Activated CD4-positive, alpha-beta T cell treated with anti-CD3 and anti-CD28 coated beads for 1 hour (primary cell): Measurements from ENCODE around the gene SPTA1.

Experiments used
- DNase-seq: peaks from one replicate; pipeline ENCODE4 v3.0.0-alpha.2; 2020

The SPTA1 gene

GRCh38 chr1:158681606-158682005 lies 4.9 kb downstream of the SPTA1 start:
- no peak for DNase-seq

- DNase-seq = no peak
Observed at GRCh38 chr1:158679289-158679688, 7.2 kb downstream of the SPTA1 start.

DNA sequence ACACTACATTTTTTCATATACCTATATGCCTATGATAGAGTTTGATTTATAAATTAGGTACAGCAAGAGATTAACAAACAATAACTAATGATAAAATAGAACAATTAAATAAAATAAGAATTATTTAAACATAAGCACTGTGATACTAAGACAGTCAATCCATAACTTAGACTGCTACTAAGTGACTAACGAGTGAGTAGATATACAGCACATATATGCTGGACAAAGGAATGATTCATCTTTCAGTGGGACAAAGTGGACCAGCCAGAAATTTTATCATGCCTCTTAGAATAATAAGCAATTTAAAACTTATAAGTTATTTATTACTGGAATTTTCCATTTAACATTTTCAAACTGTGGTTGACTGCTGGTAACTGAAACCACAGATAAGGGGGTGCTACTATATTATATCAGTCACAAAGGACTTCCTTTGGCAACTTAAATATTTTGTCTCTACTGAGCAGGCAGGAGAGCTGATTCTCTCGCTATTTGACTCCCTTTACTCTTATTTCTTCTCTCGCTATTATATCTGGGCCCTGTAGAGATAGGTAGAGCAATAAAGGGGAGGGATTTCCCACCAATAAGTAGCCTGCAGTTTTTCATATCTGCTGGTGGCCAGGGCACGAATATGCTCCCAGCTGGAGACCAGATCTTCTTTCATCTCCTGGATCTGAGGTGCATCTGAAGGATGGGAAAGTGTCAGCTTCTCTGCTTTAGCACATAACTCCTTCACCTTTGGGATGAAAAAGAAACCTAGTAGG lies 10.8 kb downstream of the SPTA1 start:
- DNase-seq = no peak

DNA sequence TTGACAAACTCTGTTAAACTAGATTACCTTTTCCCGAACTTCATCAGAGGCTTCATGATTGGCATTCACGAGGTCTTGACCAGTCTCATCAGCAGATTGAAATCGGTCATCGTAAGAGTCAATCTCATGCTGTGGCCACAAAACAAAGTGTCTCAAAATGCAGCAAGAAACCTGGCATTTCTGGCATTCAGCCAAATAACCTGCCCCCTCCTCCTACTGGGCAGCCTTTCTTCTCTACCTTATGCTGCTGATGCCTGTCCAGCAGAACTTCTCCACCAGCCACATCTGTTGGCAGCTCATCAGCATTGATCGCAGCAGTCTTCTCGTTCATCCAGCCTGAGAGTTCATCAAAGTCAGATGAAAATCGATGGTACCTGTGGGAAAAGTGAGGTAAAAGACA lies 12.2 kb downstream of the SPTA1 start:
- DNase-seq = no peak

DNA sequence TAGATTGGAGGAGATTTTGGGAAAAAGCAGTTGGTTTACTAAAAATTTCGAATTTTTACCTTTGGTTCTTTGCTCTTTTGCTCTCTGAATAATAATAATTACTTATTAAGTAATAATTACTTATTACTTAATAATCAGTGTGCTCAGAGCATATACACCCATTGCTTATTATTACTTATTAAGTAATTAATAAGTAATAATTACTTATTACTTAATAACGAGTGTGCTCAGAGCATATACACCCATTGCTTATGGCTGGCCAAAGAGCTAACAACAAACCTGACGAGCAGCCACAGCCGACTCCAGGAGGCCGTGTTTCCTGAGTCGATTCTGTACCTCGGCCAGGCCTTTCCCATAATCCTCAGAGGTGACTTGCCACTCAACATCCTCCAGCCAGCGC lies 20.5 kb downstream of the SPTA1 start:
- no peak for DNase-seq

GRCh38 chr1:158654571-158654970 lies 31.9 kb downstream of the SPTA1 start:
- no peak for DNase-seq

DNA sequence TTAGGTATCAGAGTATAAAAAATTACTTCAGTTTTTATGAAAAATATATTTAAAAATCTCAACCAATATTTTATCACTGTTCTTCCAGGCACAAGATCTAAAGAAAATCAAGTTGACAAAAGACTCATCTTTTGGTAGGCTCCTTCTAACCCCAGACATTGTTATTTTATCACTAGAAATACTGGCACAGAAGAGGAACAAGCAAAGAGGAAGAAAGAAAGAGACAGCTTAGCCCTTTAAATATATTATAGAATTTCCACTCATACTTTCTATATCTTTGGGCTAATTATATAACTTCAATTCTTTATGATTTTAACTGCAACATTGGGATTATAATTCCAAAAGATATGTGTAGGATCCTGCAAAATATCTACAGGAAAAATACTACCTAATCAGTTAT lies 32.4 kb downstream of the SPTA1 start:
- DNase-seq = no peak

GRCh38 chr1:158652721-158653334 lies 33.7 kb downstream of the SPTA1 start:
- DNase-seq = no peak

DNA sequence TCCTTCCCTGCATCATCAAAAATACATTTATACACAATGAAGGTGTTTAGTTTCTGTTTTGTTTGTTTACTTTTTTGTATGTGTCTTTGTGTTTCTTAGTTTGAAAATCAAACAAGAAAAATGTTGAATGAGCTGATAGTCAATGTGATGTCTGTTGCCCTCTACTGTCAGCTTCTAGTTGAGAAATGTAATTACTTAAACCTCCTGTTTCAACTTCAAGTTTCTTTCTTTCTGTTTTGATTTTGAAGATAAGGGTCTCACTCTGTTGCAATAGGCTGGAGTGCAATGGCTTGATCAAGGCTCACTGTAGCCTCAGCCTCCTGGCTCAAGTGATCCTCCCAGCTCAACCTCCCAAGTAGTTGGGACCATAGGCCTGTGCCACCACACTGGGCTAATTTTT lies 37.5 kb downstream of the SPTA1 start:
- no peak for DNase-seq

DNA sequence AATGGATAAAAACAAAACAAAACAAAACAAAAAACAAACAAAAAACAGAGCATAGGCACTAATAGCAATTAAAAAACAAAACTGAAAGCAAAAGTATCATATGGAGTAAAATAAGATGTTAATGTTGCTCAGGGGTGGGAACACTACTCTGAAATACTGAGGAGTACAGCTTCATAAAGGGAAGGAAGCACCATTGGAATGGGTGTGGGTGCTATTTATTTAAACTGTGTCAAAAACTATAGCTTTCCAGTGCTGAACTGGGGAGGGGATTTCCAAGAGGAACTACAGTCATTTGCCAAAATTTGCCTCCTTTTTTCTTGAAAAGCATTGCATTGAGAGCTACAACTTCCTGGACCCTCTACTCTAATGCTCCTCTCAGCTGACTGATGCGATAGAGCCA lies 40.0 kb downstream of the SPTA1 start:
- no peak for DNase-seq

- no peak for DNase-seq
Observed at GRCh38 chr1:158644449-158644848, 42.1 kb downstream of the SPTA1 start.

DNA sequence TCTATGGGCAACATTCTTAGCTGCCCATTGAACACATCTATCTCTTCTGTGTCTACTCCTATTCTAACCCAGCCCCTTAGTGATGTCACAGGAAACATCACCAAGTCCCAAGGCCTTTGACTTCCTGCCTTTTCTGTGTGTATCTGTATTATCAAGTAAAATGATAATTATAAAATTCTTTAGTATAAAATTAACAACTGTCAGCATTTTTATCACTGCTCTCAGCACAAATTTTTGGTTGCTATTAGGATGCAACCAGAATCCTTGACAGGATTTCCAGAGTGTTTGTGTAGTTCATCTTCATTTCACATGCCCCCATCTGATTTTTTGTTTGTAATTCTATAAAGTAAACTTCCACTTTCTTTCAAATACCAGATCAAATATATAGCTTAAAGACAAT lies 47.6 kb downstream of the SPTA1 start:
- DNase-seq = no peak

DNA sequence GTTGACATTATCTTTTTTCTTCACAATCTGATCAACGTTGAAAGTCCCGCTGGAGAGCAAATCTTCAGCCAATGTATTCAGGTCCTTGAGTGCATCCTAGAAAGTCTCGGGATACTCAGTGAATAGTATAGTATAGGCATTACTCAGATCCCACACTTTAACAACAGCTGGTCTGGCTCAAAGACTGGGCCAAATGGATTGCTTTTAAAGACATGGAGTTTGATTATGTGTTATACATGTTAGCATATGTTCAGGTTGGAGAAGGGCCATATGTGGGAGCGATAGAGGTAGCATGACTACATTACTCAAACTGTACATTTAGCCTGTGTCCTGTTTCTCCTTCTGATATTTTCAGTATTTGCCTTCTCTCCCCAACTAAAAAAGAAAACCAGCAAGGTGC lies 48.4 kb downstream of the SPTA1 start:
- DNase-seq = no peak

GRCh38 chr1:158613764-158614163 lies 72.8 kb downstream of the SPTA1 start:
- no peak for DNase-seq

GRCh38 chr1:158611916-158612315 lies 74.6 kb downstream of the SPTA1 start:
- DNase-seq = no peak

DNA sequence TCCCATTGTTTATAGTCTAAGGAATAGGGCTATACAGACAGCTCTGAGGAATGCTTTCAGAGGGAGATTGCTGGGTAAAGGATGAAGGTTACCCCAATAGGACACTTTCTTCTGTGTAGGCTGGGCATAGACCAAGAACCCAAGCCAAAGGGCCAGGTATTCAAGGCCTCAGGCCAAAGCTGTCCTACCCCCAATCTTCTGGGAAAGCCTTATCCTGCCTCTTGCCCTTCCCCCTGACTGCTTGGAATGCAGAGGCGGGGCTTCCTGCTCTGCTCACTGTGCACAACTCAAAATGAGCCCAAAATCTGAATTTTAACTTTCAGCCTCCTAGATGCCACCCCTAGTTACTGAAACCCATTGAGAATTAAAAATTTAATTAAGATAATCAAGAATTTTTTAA lies 79.2 kb downstream of the SPTA1 start:
- DNase-seq = no peak

GRCh38 chr1:158604968-158605367 lies 81.5 kb downstream of the SPTA1 start, which contains the start of gene OR10Z1:
TSS of gene OR10Z1 (plus strand) at chr1:158605268. CDS start at chr1:158606439, 1,171 bp downstream.
- no peak for DNase-seq

DNA sequence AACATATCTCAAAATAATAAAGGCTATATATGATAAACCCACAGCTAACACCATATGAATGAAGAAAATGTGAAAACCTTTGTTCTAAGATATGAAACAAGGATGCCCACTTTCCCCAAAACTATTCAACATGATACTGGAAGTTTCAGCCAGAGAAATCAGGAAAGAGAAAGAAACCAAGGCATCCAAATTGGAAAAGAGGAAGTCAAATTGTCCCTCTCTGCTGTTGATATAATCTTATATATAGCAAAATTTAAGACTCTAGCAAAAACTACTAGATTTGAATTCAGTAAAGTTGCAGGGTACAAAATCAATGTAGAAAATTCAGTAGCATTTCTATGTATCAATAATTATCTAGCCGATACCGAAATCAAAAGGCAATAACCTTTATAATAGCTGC lies 85.8 kb downstream of the SPTA1 start:
- DNase-seq = no peak

GRCh38 chr1:158586942-158587341 lies 99.6 kb downstream of the SPTA1 start:
- DNase-seq = no peak

- DNase-seq = no peak
Observed at GRCh38 chr1:158583962-158584361, 102.6 kb downstream of the SPTA1 start.

DNA sequence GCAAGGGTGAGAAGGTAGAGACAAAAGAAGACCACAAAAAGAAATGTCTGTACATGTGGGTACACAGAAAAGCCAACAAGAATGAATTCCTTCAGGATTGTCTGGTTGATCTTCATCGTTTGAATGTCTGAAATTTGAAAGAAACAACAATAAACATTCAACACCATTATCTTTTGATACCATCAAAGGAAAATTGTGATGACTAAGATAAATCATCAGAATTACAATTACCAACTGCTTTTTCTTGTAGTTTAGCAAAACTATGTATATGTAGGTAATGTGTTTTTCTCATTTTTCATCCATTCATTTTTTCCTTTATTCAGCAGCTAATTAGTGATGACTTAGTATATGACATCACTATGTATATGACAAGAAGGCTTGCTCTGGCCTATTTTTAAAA lies 106.8 kb downstream of the SPTA1 start, which contains the start of gene OR10X1:
OR10X1 (minus strand) TSS at position 167 of the 400 bp plus-strand sequence; CDS start at position 167, 0 bp downstream.
- DNase-seq = no peak

DNA sequence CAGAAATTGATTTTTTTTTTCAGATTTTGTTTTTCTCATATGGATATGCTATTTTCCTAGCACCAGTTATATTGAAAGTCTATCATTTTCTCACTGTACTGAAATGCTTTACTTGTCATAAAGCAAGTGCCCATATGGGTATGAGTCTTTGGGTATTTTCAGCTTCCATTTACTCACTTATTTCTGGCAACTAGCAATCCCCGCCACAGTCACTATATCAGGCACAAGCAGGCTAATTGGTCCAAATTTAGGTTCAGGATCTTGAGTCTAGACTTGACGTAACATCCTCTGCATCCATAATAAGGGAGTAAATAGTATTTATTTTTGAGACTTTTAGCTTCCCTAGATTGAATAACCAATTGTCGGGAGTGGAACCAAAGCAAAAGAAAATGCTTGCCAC lies 109.0 kb downstream of the SPTA1 start:
- DNase-seq = no peak

- no peak for DNase-seq
Observed at GRCh38 chr1:158572226-158572625, 114.3 kb downstream of the SPTA1 start.

- no peak for DNase-seq
Observed at GRCh38 chr1:158570480-158570879, 116.0 kb downstream of the SPTA1 start, which contains the start of gene OR6P1. TSS of gene OR6P1 (minus strand) at chr1:158570580. CDS start at chr1:158563604, 6,976 bp downstream.

GRCh38 chr1:158564608-158565007 lies 121.9 kb downstream of the SPTA1 start:
- no peak for DNase-seq
